BJ (cell line): ENCODE data around the gene RAB34. TPM values are rescaled to one million over a fixed set of nuclear protein-coding genes. Genes with fewer than 3 reads are reported as not detected.

Experiments
- CTCF ChIA-PET: fragments of 350-600 bp; formaldehyde crosslinking; extraction: SDS; loops from one replicate; lab custom pipeline; 2021; ENCODE audit warnings: antibody characterized with exemption, inconsistent platforms; lab: Yijun Ruan, JAX
- POLR2A ChIA-PET: fragments of 300-600 bp; sonication (Branson Sonifier 250); formaldehyde crosslinking; extraction: SDS; loops from one replicate; lab custom pipeline; 2021; ENCODE audit warnings: antibody characterized with exemption; lab: Charles Lee
- DNase-seq: peaks from one replicate; pipeline ENCODE4 v3.0.0-alpha.2; 2011; ENCODE audit warnings: low read depth
- H3K27me3 ChIP-seq: 2 replicates; pipeline ENCODE4 v1.6.0; 2011; ENCODE audit warnings: low read length; ENCODE audit not compliant: control insufficient read depth, insufficient read depth
- H3K36me3 ChIP-seq: 2 replicates; pipeline ENCODE4 v1.5.1; 2011; ENCODE audit warnings: low read length; ENCODE audit not compliant: control insufficient read depth, insufficient read depth
- H3K4me3 ChIP-seq: 2 replicates; pipeline ENCODE4 v1.5.1; 2011; ENCODE audit warnings: low read depth, mild to moderate bottlenecking, control low read depth, low read length
- CTCF ChIP-seq: IDR thresholded peaks from 2 replicates; pipeline ENCODE4 v1.5.1; 2011; ENCODE audit warnings: low read depth, mild to moderate bottlenecking, control low read depth, inconsistent platforms, low read length, moderate library complexity; ENCODE audit not compliant: insufficient read depth
- polyA plus RNA-seq: library from polyadenylated mRNA; depleted of rRNA; stranded (reverse); fragments of >200 nt; gene quantifications from 2 replicates; pipeline ENCODE4 v1.2.3, GENCODE V29; 2011

The RAB34 gene
- polyA plus RNA-seq, 1 experiment = 473 TPM

- CTCF ChIA-PET = interaction anchor here (0.7 to 18.7 kb wide), 11 partner anchors 13 to 205 kb away, joined by 3 to 416 read pairs (median 4); partner anchors contain the start of genes FAM222B, FLOT2, NEK8 and TLCD1
- H3K27me3 ChIP-seq = no peaks in the 10 kb centered on the region
- no peak for TF ChIP-seq CTCF
- no peak for DNase-seq
- POLR2A ChIA-PET = interaction anchor here (2.1 kb wide), 1 partner anchor 22 kb away, joined by 19 read pairs; the partner anchor contains the start of gene TLCD1
- H3K4me3 ChIP-seq = no peak overlapping the region
- H3K36me3 ChIP-seq = peaks cover 36% of the 10 kb centered on the region
Measured at GRCh38 chr17:28748852-28749515, 31.3 kb upstream of the RAB34 start.

DNA sequence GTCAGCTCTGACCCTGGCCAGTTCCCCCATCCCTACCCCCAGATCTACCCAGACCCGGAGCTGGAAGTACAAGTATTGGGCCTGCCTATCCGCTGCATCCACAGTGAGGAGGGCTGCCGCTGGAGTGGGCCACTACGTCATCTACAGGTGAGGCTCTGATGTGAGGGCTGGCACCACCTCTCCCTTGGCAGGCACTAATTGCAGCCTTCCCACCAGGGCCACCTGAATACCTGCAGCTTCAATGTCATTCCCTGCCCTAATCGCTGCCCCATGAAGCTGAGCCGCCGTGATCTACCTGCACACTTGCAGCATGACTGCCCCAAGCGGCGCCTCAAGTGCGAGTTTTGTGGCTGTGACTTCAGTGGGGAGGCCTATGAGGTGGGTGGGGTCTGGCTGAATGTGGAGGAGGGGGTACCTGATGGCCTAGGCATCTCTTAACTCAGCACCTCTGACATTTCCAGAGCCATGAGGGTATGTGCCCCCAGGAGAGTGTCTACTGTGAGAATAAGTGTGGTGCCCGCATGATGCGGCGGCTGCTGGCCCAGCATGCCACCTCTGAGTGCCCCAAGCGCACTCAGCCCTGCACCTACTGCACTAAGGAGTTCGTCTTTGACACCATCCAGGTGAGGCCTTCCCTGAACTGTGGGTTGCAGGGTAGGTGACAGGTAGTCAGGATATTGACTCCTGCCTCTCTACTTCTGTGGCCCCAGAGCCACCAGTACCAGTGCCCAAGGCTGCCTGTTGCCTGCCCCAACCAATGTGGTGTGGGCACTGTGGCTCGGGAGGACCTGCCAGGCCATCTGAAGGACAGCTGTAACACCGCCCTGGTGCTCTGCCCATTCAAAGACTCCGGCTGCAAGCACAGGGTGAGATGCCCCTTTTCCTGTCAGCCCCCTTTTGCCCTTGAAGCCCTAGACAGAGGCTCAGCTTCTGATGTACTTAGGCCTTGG lies 30.4 kb upstream of the RAB34 start:
- CTCF ChIA-PET = interaction anchor here (0.6 to 18.7 kb wide), 6 partner anchors 14 to 206 kb away, joined by 3 to 416 read pairs (median 6); partner anchors contain the start of genes NEK8 and TLCD1
- Histone ChIP-seq H3K27me3 (no peaks in the 10 kb centered on the region), H3K4me3 (no peak overlapping the region), H3K36me3 (peaks cover 36% of the 10 kb centered on the region)
- POLR2A ChIA-PET = interaction anchor here (2.1 kb wide), 1 partner anchor 22 kb away, joined by 19 read pairs; the partner anchor contains the start of gene TLCD1
- no peak for TF ChIP-seq CTCF
- DNase-seq = no peak

DNA sequence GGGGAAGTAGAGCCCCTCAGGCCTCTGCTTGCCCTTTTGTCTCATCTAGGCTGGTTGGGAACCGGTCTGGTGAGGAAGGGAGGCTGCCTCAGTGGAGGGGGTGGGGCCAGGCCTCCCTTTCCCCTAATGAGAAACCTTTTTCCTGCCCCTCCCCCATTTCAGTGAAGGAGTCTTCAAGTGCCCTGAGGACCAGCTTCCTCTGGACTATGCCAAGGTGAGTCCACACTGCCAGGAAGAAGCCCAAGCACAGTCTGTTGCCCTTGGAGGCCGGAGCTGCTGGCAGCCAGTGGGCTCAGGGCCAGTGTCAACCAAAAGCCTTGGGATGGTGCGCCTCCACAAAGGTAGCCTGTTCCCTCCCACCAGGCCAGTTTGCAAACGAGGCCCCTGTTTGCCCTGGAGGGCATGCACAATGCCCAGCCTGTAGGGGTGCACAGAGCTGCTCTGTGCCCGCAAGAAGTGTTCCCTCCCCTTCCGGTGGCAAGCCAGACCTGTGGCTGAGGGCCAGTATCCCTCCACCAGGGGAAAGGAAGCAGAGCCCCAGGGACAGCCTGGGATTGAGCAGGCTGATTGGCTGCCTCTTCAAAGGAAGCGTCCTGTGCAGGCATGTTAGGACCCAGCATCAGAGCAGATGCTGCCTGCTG lies 29.5 kb upstream of the RAB34 start:
- Histone ChIP-seq H3K4me3 (no peak overlapping the region), H3K36me3 (peaks cover 36% of the 10 kb centered on the region)
- CTCF ChIA-PET = interaction anchor here (0.7 to 18.7 kb wide), 3 partner anchors 15 to 182 kb away, joined by 3 to 416 read pairs (median 95); partner anchors contain the start of genes NEK8 and TLCD1

DNA sequence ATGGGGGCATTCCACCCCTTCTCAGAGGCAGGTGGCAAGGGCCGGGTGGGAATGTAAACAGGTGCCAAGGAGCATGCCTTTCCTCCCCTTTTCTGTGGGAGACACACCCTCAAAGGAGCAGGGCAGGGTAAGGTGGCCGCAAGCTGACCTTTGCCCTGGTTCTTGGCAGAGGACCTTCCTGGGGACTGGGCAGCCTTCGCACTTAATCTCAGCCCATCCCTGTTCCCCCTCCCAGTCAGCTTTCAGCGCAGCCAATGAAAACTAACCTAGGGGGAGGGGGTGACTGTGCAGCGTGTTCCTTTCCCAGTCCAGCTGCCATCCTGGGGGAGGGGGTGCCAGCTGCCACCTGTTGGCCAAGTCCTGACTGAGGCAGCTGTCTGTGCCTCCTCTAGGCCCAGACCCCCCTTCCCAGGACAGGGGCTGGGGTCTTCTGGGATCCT lies 29.0 kb upstream of the RAB34 start:
- ChIA-PET POLR2A (interaction anchor here (0.7 kb wide), 1 partner anchor 34 kb away, joined by 4 read pairs; no protein-coding TSS in a partner anchor), CTCF (interaction anchor here (11.0 to 18.7 kb wide), 2 partner anchors 16 to 18 kb away, joined by 95 to 416 read pairs; partner anchors contain the start of genes NEK8 and TLCD1)
- no peak for DNase-seq
- Histone ChIP-seq H3K4me3 (no peak overlapping the region), H3K27me3 (no peaks in the 10 kb centered on the region), H3K36me3 (peaks cover 35% of the 10 kb centered on the region)
- no peak for TF ChIP-seq CTCF

More for the DNA sequence above, 29.5 kb upstream of the RAB34 start:
- no peak for DNase-seq
- TF ChIP-seq CTCF = no peak
- no peaks in the 10 kb centered on the region for H3K27me3 ChIP-seq
- POLR2A ChIA-PET = no interaction called here
